ENCODE measurements around the gene RNPEPL1. TPM values are rescaled to one million over a fixed set of nuclear protein-coding genes. Genes with fewer than 3 reads are reported as not detected.
A peak's percentile ranks its signal among the peaks of the same experiment; 100 is the strongest.

Gene RNPEPL1
- total RNA-seq, 2 experiments from 2014 or later = 39.1 to 40.5 TPM

DNA sequence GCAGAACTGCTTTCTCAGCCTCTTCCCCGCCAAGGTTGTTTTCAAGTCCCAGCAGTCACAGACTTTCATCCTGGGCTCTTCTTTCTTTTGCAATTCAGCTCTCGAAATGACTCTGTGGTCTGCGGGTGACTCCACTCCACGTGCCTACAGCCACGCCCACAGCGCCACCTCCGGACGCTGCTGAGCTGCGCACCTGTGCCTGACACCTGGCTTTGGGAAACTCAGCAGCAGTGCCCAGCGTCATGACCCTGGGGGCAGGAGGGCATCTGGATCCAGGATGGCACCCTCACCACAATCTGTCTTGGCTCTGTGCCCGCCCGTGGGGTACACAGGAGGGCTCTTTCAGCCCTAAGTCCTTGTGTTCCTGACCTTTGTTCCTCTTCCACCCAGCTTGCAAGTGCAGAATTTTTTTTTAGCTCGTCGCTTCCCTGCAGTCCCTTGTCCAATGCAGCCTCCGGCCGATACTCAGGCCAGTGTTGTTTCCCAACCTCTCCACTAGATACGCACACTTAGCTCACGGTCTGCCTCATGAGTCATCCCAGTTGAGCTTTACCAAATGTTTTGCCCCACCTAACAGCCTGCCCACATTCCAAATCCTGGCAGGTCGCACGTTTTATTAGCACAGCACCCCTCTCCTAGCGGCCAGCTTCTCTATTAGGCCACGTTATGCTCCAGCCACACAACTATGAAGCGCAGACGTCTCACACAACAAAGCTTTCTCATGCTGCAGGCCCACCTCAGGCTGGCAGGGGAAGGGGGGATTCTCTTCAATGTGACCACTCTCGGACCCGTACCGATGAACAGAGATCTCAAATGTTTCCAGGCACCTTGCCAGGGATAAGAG lies 11.7 kb downstream of the RNPEPL1 start:
- Mint-ChIP-seq H3K27me3 (no peaks in the 10 kb centered on the region), H3K4me1 (ENCODE audit: low read depth) (peaks cover 38% of the 10 kb centered on the region), H3K4me3 (no peak overlapping the region), H3K27ac (peak overlapping the region; percentile 82), H3K9me3 (no peaks in the 10 kb centered on the region), H3K36me3 (ENCODE audit: low read depth) (peaks cover 19% of the 10 kb centered on the region)
- intact Hi-C loops (cut with micrococcal nuclease) = no loop called here
- CTCF ChIA-PET = interaction anchor here (0.7 to 3.3 kb wide), 11 partner anchors 9 to 66 kb away, joined by 3 to 30 read pairs (median 5); partner anchors contain the start of gene RNPEPL1
- POLR2A ChIA-PET = interaction anchor here (1.0 to 2.7 kb wide), 7 partner anchors 9 to 44 kb away, joined by 3 to 12 read pairs (median 3); partner anchors contain the start of gene RNPEPL1
- DNase-seq (peak; percentile 83), ATAC-seq (peak; percentile 82)
- peak; percentile 62 for TF ChIP-seq CTCF (IDR thresholded peaks at IDR 0.05)

DNA sequence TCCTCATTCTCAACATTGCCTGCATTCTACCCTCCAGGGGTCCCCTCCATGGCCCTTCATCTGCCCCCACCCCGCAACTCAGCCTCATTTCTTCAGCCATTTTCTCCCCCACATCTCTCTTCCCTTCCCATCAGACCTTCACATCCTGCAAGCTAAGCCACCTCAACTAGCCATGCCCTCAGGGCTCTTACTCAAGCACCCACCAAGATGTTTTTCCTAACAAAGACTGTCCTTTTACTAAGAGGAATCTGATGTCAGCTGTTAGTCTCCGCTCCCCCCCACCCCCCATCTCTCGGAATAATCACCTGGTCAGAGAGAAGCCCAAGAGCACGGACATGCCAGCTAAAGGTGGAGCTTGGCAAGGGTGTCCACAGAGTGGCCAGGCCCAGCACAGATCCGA lies 13.5 kb downstream of the RNPEPL1 start:
- DNase-seq (no peak), ATAC-seq (no peak)
- H3K27me3 Mint-ChIP-seq = no peaks in the 10 kb centered on the region
- peaks cover 19% of the 10 kb centered on the region for H3K36me3 Mint-ChIP-seq (ENCODE audit: low read depth)
- intact Hi-C loops (cut with micrococcal nuclease) = no loop called here
- H3K4me3 Mint-ChIP-seq = no peak overlapping the region
- no peak overlapping the region for H3K27ac Mint-ChIP-seq
- H3K9me3 Mint-ChIP-seq = no peaks in the 10 kb centered on the region
- CTCF ChIA-PET = no interaction called here
- no peak for TF ChIP-seq CTCF (IDR thresholded peaks at IDR 0.05)
- POLR2A ChIA-PET = interaction anchor here (8.2 kb wide), 1 partner anchor 18 kb away, joined by 118 read pairs; the partner anchor contains the start of genes ANKMY1, DUSP28 and RNPEPL1
- H3K4me1 Mint-ChIP-seq (ENCODE audit: low read depth) = peaks cover 39% of the 10 kb centered on the region

- CTCF ChIA-PET = interaction anchor here (5.3 kb wide), 1 partner anchor 17 kb away, joined by 50 read pairs; no protein-coding TSS in a partner anchor
- no peaks in the 10 kb centered on the region for H3K27me3 Mint-ChIP-seq
- POLR2A ChIA-PET = interaction anchor here (8.2 kb wide), 1 partner anchor 19 kb away, joined by 118 read pairs; the partner anchor contains the start of genes ANKMY1, DUSP28 and RNPEPL1
- DNase-seq (no peak), ATAC-seq (no peak)
- peaks cover 19% of the 10 kb centered on the region for H3K36me3 Mint-ChIP-seq (ENCODE audit: low read depth)
- intact Hi-C loops (cut with micrococcal nuclease) = no loop called here
- no peak overlapping the region for H3K27ac Mint-ChIP-seq
- H3K4me3 Mint-ChIP-seq = no peak overlapping the region
- H3K9me3 Mint-ChIP-seq = no peaks in the 10 kb centered on the region
- peaks cover 43% of the 10 kb centered on the region for H3K4me1 Mint-ChIP-seq (ENCODE audit: low read depth)
- no peak for TF ChIP-seq CTCF (IDR thresholded peaks at IDR 0.05)
Measured at GRCh38 chr2:240582781-240583180, 14.5 kb downstream of the RNPEPL1 start.

- H3K9me3 Mint-ChIP-seq = no peaks in the 10 kb centered on the region
- TF ChIP-seq CTCF (IDR thresholded peaks at IDR 0.05) = no peak
- H3K27me3 Mint-ChIP-seq = no peaks in the 10 kb centered on the region
- H3K27ac Mint-ChIP-seq = no peak overlapping the region
- ATAC-seq (no peak), DNase-seq (no peak)
- H3K36me3 Mint-ChIP-seq (ENCODE audit: low read depth) = peaks cover 19% of the 10 kb centered on the region
- intact Hi-C loops (cut with micrococcal nuclease) = no loop called here
- POLR2A ChIA-PET = interaction anchor here (8.2 kb wide), 1 partner anchor 20 kb away, joined by 118 read pairs; the partner anchor contains the start of genes ANKMY1, DUSP28 and RNPEPL1
- CTCF ChIA-PET = interaction anchor here (5.3 kb wide), 1 partner anchor 18 kb away, joined by 50 read pairs; no protein-coding TSS in a partner anchor
- peaks cover 51% of the 10 kb centered on the region for H3K4me1 Mint-ChIP-seq (ENCODE audit: low read depth)
- no peak overlapping the region for H3K4me3 Mint-ChIP-seq
Measured at GRCh38 chr2:240583774-240584173, 15.5 kb downstream of the RNPEPL1 start.
